IgD-negative memory B cell (primary cell): ENCODE results near the gene INKA1. TPM values are rescaled to one million over a fixed set of nuclear protein-coding genes. Genes with fewer than 3 reads are reported as not detected.
"Not testable (repeated sequence)": the region's sequence is repeated elsewhere in the genome, so short reads cannot be mapped to it uniquely, and the experiment has no call there.

Source experiments
- H3K27ac Mint-ChIP-seq, 3 donors: one replicate each; pipeline ENCODE4 v1.8.0; 2020 to 2022; ENCODE audit warnings: mild to moderate bottlenecking in 3 of 3, mixed read lengths in 3 of 3, moderate library complexity in 1 of 3
- H3K27me3 Mint-ChIP-seq: one replicate; pipeline ENCODE4 v1.8.0; 2021; ENCODE audit warnings: mixed read lengths
- H3K36me3 Mint-ChIP-seq: one replicate; pipeline ENCODE4 v1.8.0; 2020; ENCODE audit warnings: mild to moderate bottlenecking, mixed read lengths
- H3K4me1 Mint-ChIP-seq, 3 donors: one replicate each; pipeline ENCODE4 v1.8.0; 2020 to 2022; ENCODE audit warnings: mixed read lengths in 3 of 3, mild to moderate bottlenecking in 1 of 3
- H3K4me3 Mint-ChIP-seq, 4 donors: one replicate each; pipeline ENCODE4 v1.8.0; 2020 to 2022; ENCODE audit warnings: mild to moderate bottlenecking in 4 of 4, mixed read lengths in 4 of 4, moderate library complexity in 3 of 4
- H3K9me3 Mint-ChIP-seq, 3 donors: one replicate each; pipeline ENCODE4 v1.8.0; 2020 to 2021; ENCODE audit warnings: mixed read lengths in 3 of 3, mild to moderate bottlenecking in 1 of 3
- polyA plus RNA-seq: library from polyadenylated mRNA; unstranded; fragments of 300-500 nt; fragmentation: Illumina TruSeq; gene quantifications from one replicate; pipeline ENCODE4 v1.2.3, GENCODE V29; 2021

INKA1 gene
- 35.5 TPM for polyA plus RNA-seq

- Mint-ChIP-seq H3K9me3 (no peaks in the 10 kb centered on the region), H3K4me1 (peaks cover 26 to 32% (median 29%) of the 10 kb centered on the region in 3 donors), H3K36me3 (no peaks in the 10 kb centered on the region), H3K27ac (peak within 1 kb of the TSS; percentile 90 to 97 (median 92)), H3K4me3 (peak within 1 kb of the TSS; percentile 92 to 95 (median 93)), H3K27me3 (peaks cover 3% of the 10 kb centered on the region)
These were observed at the start of gene INKA1 for GRCh38 chr3:49802719-49803464. Gene INKA1 (plus strand): TSS chr3:49803261. CDS start chr3:49803393, 132 bp downstream.

DNA sequence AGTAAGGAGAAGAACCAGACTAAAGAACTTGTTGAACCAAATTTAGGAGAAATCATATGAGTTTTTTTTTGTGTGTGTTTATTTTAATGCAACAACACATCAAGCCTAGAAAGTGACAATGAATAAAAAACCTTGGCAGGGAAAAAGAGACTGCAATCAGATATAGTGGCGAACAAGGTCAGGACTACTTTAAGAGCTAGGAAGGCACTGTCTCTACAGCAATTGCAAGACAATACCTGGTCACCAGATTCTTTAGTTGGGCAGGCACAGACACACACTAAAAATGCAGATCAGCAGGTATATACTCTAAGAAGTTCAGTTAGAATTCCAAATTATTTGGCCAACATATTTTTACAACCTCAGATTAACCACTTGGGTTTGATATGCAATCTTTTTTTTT lies 48.5 kb upstream of the INKA1 start:
- peaks cover 5% of the 10 kb centered on the region for H3K36me3 Mint-ChIP-seq
- no peaks in the 10 kb centered on the region for H3K27me3 Mint-ChIP-seq
- H3K4me1 Mint-ChIP-seq: peaks cover 13 to 36% (median 30%) of the 10 kb centered on the region in 3 donors
- H3K4me3 Mint-ChIP-seq: no peak overlapping the region
- no peaks in the 10 kb centered on the region for H3K9me3 Mint-ChIP-seq
- peak overlapping the region in 1 of 3 donors; percentile 29 for H3K27ac Mint-ChIP-seq

DNA sequence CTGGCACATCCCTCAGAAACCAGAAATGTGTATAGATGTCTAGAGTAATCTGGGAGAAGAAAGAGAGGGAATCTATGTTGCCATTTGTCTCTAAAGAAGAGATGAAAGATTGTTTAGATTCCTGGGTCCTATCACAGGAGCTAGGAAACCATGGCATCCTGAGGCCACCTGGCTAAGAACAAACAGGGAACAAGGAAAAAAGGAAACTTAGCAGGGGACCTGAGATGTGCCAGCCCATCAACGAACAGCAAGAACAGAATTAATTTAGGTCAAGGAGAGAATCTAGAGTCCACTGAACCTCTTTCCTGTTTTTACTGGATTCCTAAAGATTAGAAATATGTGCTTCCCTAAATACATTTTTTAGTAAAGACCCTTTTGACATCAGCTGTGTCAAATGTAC lies 47.0 kb upstream of the INKA1 start:
- Mint-ChIP-seq H3K4me1 (peaks cover 14 to 40% (median 31%) of the 10 kb centered on the region in 3 donors), H3K9me3 (no peaks in the 10 kb centered on the region), H3K27me3 (no peaks in the 10 kb centered on the region), H3K27ac (no peak overlapping the region), H3K36me3 (peaks cover 3% of the 10 kb centered on the region), H3K4me3 (no peak overlapping the region)

- Mint-ChIP-seq H3K27me3 (no peaks in the 10 kb centered on the region), H3K4me3 (no peak overlapping the region), H3K4me1 (peaks cover 14 to 40% (median 30%) of the 10 kb centered on the region in 3 donors), H3K9me3 (no peaks in the 10 kb centered on the region), H3K27ac (no peak overlapping the region), H3K36me3 (peaks cover 5% of the 10 kb centered on the region)
These were observed 45.9 kb upstream of the INKA1 start for GRCh38 chr3:49757197-49757596.

GRCh38 chr3:49759226-49759625 lies 43.8 kb upstream of the INKA1 start:
- H3K4me1 Mint-ChIP-seq: peaks cover 7 to 33% (median 24%) of the 10 kb centered on the region in 3 donors
- H3K36me3 Mint-ChIP-seq: peaks cover 2% of the 10 kb centered on the region
- peak overlapping the region in 1 of 3 donors; percentile 14 for H3K27ac Mint-ChIP-seq
- H3K9me3 Mint-ChIP-seq: no peaks in the 10 kb centered on the region
- H3K4me3 Mint-ChIP-seq: no peak overlapping the region
- no peaks in the 10 kb centered on the region for H3K27me3 Mint-ChIP-seq

DNA sequence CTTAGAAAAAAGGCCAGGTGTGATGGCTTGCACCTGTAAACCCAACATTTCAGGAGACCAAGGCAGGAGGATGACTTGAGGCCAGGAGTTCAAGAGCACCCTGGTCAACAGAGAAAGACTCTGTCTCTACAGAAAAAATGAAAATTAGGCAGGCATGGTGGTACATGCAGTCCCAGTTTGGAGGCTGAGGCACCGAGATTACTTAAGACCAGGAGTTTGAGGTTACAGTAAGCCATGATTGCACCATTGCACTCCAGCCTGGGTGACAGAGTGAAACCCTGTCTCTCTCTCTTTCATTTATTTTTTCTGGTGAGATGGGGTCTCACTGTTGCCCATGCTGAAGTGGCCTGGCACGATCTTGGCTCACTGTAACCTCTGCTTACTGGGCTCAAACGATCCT lies 41.4 kb upstream of the INKA1 start:
- no peaks in the 10 kb centered on the region for H3K9me3 Mint-ChIP-seq
- no peaks in the 10 kb centered on the region for H3K27me3 Mint-ChIP-seq
- H3K4me1 Mint-ChIP-seq: peaks cover 5 to 23% (median 14%) of the 10 kb centered on the region in 3 donors
- peaks cover 2% of the 10 kb centered on the region for H3K36me3 Mint-ChIP-seq
- H3K27ac Mint-ChIP-seq: no peak overlapping the region
- H3K4me3 Mint-ChIP-seq: no peak overlapping the region

GRCh38 chr3:49763981-49764380 lies 39.1 kb upstream of the INKA1 start:
- Mint-ChIP-seq H3K4me1 (peaks cover 7 to 16% (median 11%) of the 10 kb centered on the region in 3 donors), H3K4me3 (no peak overlapping the region), H3K9me3 (no peaks in the 10 kb centered on the region), H3K27me3 (no peaks in the 10 kb centered on the region), H3K27ac (no peak overlapping the region), H3K36me3 (peaks cover 2% of the 10 kb centered on the region)

GRCh38 chr3:49769286-49769915 lies 33.7 kb upstream of the INKA1 start:
- H3K4me3 Mint-ChIP-seq: no peak overlapping the region
- H3K9me3 Mint-ChIP-seq: no peaks in the 10 kb centered on the region
- H3K4me1 Mint-ChIP-seq: peaks cover 8 to 21% (median 14%) of the 10 kb centered on the region in 3 donors
- peak overlapping the region in 1 of 3 donors; percentile 4 for H3K27ac Mint-ChIP-seq
- no peaks in the 10 kb centered on the region for H3K27me3 Mint-ChIP-seq
- no peaks in the 10 kb centered on the region for H3K36me3 Mint-ChIP-seq

DNA sequence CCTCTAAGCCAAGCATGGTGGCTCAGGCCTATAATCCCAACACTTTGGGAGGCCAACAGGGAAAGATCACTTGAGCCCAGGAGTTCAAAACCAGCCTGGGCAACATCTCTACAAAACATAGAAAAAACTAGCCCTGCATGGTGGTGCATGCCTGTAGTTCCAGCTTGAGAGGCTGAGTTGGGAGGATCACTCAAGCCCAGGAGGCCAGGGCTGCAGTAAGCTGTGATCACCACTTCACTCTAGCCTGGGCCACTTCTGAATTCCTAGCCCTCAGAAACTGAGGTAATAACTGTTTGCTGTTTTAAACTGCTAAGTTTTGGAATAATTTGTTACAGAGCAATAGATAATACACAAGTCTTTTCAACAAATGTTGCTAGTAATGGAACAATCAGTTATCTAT lies 33.1 kb upstream of the INKA1 start:
- Mint-ChIP-seq H3K9me3 (no peaks in the 10 kb centered on the region), H3K36me3 (no peaks in the 10 kb centered on the region), H3K4me3 (no peak overlapping the region), H3K4me1 (peaks cover 12 to 21% (median 17%) of the 10 kb centered on the region in 3 donors), H3K27me3 (no peaks in the 10 kb centered on the region), H3K27ac (peak overlapping the region in 1 of 3 donors; percentile 4)

- Mint-ChIP-seq H3K9me3 (no peaks in the 10 kb centered on the region), H3K27me3 (no peaks in the 10 kb centered on the region), H3K4me1 (peaks cover 12 to 23% (median 20%) of the 10 kb centered on the region in 3 donors), H3K36me3 (no peaks in the 10 kb centered on the region), H3K4me3 (no peak overlapping the region), H3K27ac (peak overlapping the region in 1 of 3 donors; percentile 35)
These were observed 31.6 kb upstream of the INKA1 start for GRCh38 chr3:49771340-49771938.

GRCh38 chr3:49772703-49773102 lies 30.4 kb upstream of the INKA1 start:
- no peaks in the 10 kb centered on the region for H3K9me3 Mint-ChIP-seq
- H3K36me3 Mint-ChIP-seq: peaks cover 3% of the 10 kb centered on the region
- no peaks in the 10 kb centered on the region for H3K27me3 Mint-ChIP-seq
- H3K27ac Mint-ChIP-seq: no peak overlapping the region
- no peak overlapping the region for H3K4me3 Mint-ChIP-seq
- H3K4me1 Mint-ChIP-seq: peaks cover 11 to 23% (median 22%) of the 10 kb centered on the region in 3 donors

DNA sequence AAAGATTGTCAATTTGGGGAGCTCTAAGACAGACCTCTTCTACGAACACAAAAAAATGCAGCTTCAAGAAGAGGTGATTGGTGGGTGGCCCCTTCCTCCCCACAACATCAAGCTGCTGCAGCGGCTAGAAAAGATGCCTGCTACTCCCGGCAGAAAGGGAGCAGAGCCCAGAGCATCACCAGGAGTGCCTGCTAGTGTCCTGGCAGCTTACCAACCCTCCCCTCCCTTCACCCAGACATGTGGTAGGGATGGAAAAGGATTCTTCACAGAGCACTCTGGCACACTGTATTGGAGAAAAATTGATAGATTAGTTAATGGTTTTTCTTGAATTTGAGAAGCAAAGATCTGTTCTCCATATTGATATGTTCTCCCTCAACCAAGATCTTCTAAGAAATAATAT lies 27.5 kb upstream of the INKA1 start:
- peaks cover 16 to 22% (median 20%) of the 10 kb centered on the region in 3 donors for H3K4me1 Mint-ChIP-seq
- no peaks in the 10 kb centered on the region for H3K9me3 Mint-ChIP-seq
- H3K27ac Mint-ChIP-seq: no peak overlapping the region
- peaks cover 3% of the 10 kb centered on the region for H3K36me3 Mint-ChIP-seq
- no peak overlapping the region for H3K4me3 Mint-ChIP-seq
- H3K27me3 Mint-ChIP-seq: no peaks in the 10 kb centered on the region

- not testable (repeated sequence) for H3K27me3 Mint-ChIP-seq, H3K36me3 Mint-ChIP-seq, H3K4me3 Mint-ChIP-seq, H3K9me3 Mint-ChIP-seq, H3K27ac Mint-ChIP-seq
- peaks cover 16 to 28% (median 22%) of the 10 kb centered on the region in 3 donors for H3K4me1 Mint-ChIP-seq
These were observed 27.0 kb upstream of the INKA1 start for GRCh38 chr3:49776101-49776500.

DNA sequence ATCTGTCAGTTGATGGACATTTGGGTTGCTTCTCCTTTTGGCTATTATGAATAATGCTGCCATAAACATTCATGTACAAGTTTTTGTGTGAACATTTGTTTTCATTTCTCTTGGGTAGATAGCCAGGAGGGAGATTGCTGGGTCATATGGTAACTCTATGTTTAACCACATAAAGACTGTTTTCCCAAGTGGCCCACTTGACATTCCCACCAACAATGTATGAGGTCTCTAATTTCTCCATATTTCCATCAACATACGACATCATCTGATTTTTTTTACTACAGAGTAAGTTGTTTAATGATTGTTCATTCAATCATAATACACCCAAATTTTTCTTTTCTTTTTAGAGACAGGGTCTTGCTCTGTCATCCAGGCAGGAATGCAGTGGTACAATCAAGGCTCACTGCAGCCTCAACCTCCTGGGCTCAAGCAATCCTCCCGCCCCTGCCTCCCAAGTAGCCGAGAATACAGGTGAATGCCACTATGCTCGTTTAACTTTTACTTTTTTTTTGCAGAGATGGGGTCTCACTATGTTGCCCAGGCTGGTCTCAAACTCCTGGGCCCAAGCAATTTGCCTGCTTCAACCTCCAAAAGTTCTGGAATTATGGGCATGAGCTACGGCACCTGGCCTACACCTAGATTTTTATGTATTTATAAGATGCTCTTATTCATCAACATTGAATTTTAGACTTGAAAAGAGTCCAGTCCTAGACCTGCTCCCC lies 23.5 kb upstream of the INKA1 start:
- H3K36me3 Mint-ChIP-seq: peaks cover 5% of the 10 kb centered on the region
- no peaks in the 10 kb centered on the region for H3K27me3 Mint-ChIP-seq
- H3K4me1 Mint-ChIP-seq: peaks cover 17 to 25% (median 24%) of the 10 kb centered on the region in 3 donors
- H3K4me3 Mint-ChIP-seq: no peak overlapping the region
- H3K9me3 Mint-ChIP-seq: no peaks in the 10 kb centered on the region
- no peak overlapping the region for H3K27ac Mint-ChIP-seq
